ENCODE results near the gene ZNF280D.

- TF ChIP-seq CTCF (IDR thresholded peaks at IDR 0.05; ENCODE audit: low read depth, low read length) (no peak), POLR2A (IDR thresholded peaks at IDR 0.05; ENCODE audit: extremely low read depth, insufficient read length) (no peak), MAX (IDR thresholded peaks at IDR 0.05; ENCODE audit: low read depth, low read length) (no peak)
These were observed 999 bp downstream of the ZNF280D start for GRCh38 chr15:56732135-56732885.

All from NB4 (cell line).